Osteoblast (primary cell): Measurements from ENCODE around the gene CORO2B. TPM values are rescaled to one million over a fixed set of nuclear protein-coding genes. Genes with fewer than 3 reads are reported as not detected.

Experiments used
- DNase-seq: peaks from one replicate; pipeline ENCODE4 v3.0.0; 2011; ENCODE audit warnings: low spot score, mixed read lengths; ENCODE audit not compliant: insufficient read length; ENCODE audit errors: missing footprints
- H2AFZ ChIP-seq: 2 replicates; pipeline ENCODE4 v1.6.0; 2011; ENCODE audit warnings: mild to moderate bottlenecking, low read length
- H3K27ac ChIP-seq: 2 replicates; pipeline ENCODE4 v1.5.1; 2011; ENCODE audit warnings: mild to moderate bottlenecking, low read depth, low read length, moderate library complexity
- H3K27me3 ChIP-seq: 2 replicates; pipeline ENCODE4 v1.6.0; 2012; ENCODE audit warnings: mild to moderate bottlenecking, control low read depth, inconsistent platforms, low read length, moderate library complexity; ENCODE audit not compliant: insufficient read depth
- H3K36me3 ChIP-seq: 2 replicates; pipeline ENCODE4 v1.5.1; 2011; ENCODE audit warnings: mild to moderate bottlenecking, low read length, control low read depth, moderate library complexity; ENCODE audit not compliant: insufficient read depth
- H3K4me1 ChIP-seq: 2 replicates; pipeline ENCODE4 v1.5.1; 2011; ENCODE audit warnings: mild to moderate bottlenecking, low read length, control low read depth, moderate library complexity; ENCODE audit not compliant: insufficient read depth
- H3K4me2 ChIP-seq: 2 replicates; pipeline ENCODE4 v1.6.0; 2011; ENCODE audit warnings: mild to moderate bottlenecking, low read length; ENCODE audit not compliant: insufficient read depth
- H3K4me3 ChIP-seq: fragments of 200-600 bp; sonication (generic); 3 replicates; pipeline ENCODE4 v1.5.1; 2012; ENCODE audit warnings: mild to moderate bottlenecking, low read length, inconsistent platforms; ENCODE audit not compliant: insufficient read depth
- H3K79me2 ChIP-seq: 2 replicates; pipeline ENCODE4 v1.6.0; 2012; ENCODE audit warnings: mild to moderate bottlenecking, low read length, control low read depth, inconsistent platforms; ENCODE audit not compliant: insufficient read depth
- H3K9me3 ChIP-seq: 2 replicates; pipeline ENCODE4 v1.5.1; 2011; ENCODE audit warnings: low read depth, low read length, control low read depth
- H4K20me1 ChIP-seq: 2 replicates; pipeline ENCODE4 v1.6.0; 2012; ENCODE audit warnings: mild to moderate bottlenecking, low read length, control low read depth; ENCODE audit not compliant: insufficient read depth
- total RNA-seq: library from RNA; depleted of rRNA; stranded (reverse); fragments of >200 nt; gene quantifications from 2 replicates; pipeline ENCODE4 v1.2.3, GENCODE V29; 2012
- TF ChIP-seq, protein P1 (sequence below): IDR thresholded peaks from 2 replicates; pipeline ENCODE4 v1.5.1; 2011; ENCODE audit warnings: mild to moderate bottlenecking, low read depth, low read length, moderate library complexity; ENCODE audit errors: extremely low read depth

Gene CORO2B
- total RNA-seq, 1 donor: 10.5 TPM

DNA sequence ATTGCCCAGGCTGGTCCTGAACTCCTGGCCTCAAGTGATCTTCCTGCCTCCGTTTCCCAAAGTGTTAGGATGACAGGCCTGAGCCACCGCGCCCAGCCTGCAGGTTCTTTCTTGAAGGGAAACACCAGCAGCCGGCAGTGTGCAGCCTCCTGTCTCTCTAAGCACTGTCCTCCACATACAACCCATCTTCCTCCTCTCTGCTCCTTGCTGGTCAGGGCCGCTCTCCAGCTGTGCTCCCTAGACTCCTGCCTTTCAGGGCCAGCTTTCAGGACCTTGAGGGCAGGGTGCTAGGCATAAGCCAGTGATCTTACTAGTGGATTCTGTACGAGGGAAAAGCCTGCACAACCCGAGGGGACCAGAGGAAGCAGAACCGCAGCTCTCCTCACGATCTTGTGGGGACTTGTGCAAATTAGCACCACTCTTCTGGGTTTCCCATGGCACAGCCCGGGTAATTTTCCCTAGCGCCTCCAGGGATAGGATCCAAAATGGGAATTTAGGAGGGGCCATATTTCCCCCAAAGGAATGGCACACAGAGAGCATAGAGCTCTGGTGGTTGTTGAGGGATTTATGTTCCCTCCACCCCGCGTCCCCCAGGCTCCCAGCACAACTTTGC, 18.2 kb upstream of the CORO2B start:
- Histone ChIP-seq H3K27me3 (no peaks in the 10 kb centered on the region), H3K4me2 (no peak overlapping the region), H3K36me3 (no peaks in the 10 kb centered on the region), H3K4me3 (no peak overlapping the region), H3K4me1 (peaks cover 6% of the 10 kb centered on the region), H4K20me1 (no peaks in the 10 kb centered on the region), H2AFZ (no peak overlapping the region), H3K27ac (no peak overlapping the region), H3K79me2 (no peaks in the 10 kb centered on the region), H3K9me3 (no peaks in the 10 kb centered on the region)
- TF ChIP-seq, protein P1, sequence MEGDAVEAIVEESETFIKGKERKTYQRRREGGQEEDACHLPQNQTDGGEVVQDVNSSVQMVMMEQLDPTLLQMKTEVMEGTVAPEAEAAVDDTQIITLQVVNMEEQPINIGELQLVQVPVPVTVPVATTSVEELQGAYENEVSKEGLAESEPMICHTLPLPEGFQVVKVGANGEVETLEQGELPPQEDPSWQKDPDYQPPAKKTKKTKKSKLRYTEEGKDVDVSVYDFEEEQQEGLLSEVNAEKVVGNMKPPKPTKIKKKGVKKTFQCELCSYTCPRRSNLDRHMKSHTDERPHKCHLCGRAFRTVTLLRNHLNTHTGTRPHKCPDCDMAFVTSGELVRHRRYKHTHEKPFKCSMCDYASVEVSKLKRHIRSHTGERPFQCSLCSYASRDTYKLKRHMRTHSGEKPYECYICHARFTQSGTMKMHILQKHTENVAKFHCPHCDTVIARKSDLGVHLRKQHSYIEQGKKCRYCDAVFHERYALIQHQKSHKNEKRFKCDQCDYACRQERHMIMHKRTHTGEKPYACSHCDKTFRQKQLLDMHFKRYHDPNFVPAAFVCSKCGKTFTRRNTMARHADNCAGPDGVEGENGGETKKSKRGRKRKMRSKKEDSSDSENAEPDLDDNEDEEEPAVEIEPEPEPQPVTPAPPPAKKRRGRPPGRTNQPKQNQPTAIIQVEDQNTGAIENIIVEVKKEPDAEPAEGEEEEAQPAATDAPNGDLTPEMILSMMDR: no peak
- DNase-seq: no peak

DNA sequence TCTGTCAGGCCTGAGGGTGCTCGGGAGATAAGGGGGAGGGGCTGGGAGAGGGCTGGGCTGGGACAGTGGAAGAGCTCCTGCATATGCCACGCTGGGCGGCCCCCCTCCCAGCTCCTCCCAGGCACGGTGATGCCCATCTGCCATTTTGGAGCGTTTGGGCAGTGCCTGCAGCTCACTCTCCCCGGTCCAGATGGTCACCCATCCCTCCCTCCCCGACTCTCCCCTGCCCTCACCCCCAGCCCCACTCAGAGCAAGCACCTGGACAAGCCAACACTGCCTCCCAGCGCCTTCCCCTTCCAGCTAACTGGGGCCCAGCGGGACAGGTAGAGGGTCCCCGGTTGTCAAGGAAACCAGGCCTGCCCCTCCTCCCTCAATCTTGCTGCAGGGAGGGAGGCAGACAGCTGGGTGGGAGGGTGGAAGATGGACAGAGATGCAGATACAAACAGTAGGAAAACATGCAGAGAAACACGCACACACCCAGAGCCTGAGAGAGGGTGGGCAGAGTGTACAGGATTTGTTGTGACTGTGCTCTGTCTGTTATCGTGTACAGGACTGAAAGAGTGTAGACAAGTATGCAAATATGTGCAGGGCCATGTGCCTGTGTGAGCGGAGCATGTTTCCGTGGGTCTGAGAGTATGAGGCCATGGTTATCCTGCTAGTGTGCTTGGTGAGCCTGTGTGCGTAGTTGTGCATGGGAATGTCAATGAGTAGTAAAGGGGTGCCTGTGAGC, 17.5 kb upstream of the CORO2B start:
- Histone ChIP-seq H3K4me2 (no peak overlapping the region), H3K4me3 (no peak overlapping the region), H4K20me1 (no peaks in the 10 kb centered on the region), H3K9me3 (no peaks in the 10 kb centered on the region), H3K36me3 (no peaks in the 10 kb centered on the region), H3K4me1 (peaks cover 6% of the 10 kb centered on the region), H2AFZ (no peak overlapping the region), H3K79me2 (no peaks in the 10 kb centered on the region), H3K27ac (no peak overlapping the region), H3K27me3 (no peaks in the 10 kb centered on the region)
- DNase-seq: no peak
- TF ChIP-seq, protein P1: no peak

DNA sequence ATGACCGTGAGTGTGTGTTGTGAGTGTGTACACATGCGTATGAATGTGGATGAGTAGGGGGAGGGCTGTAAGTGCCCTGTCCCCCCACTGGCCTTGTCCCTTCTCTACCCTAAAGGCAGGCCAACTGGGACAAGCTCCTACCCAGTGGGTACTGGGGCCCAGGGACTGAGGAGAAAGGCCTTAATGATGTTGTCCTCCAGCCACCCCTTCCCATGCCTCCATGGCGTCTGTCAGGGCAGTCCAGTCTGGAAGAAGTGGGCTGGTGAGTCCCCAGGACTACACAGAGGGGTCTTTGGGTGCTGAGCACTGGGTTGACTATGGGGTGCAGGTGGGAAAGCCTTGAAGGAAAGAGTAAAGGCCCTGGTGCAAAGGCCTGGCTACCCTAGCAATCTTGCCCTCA, 16.9 kb upstream of the CORO2B start:
- Histone ChIP-seq H2AFZ (no peak overlapping the region), H3K79me2 (no peaks in the 10 kb centered on the region), H3K4me3 (no peak overlapping the region), H3K4me2 (no peak overlapping the region), H4K20me1 (no peaks in the 10 kb centered on the region), H3K9me3 (no peaks in the 10 kb centered on the region), H3K27me3 (no peaks in the 10 kb centered on the region), H3K27ac (no peak overlapping the region), H3K36me3 (no peaks in the 10 kb centered on the region), H3K4me1 (peaks cover 6% of the 10 kb centered on the region)
- no peak for DNase-seq
- TF ChIP-seq, protein P1: no peak

DNA sequence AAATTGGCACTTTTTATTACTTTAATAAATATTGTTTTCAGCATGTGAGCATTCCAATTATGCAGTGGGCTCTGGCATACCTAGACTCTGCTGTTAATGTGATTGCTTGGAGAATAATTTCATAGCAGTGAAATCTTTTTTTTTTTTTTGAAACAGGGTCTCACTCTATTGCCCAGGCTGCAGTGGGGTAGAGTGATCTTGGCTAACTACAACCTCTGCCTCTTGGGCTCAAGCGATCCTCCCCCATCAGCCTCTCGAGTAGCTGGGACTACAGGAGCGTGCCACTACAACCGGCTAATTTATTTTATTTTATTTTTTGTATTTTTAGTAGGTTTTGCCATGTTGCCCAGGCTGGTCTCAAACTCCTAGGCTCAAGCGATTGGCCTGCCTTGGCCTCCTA, 14.6 kb upstream of the CORO2B start:
- no peak overlapping the region for H2AFZ ChIP-seq
- TF ChIP-seq, protein P1: no peak
- H3K9me3 ChIP-seq: no peaks in the 10 kb centered on the region

More for the DNA sequence above, 14.6 kb upstream of the CORO2B start:
- Histone ChIP-seq H4K20me1 (no peaks in the 10 kb centered on the region), H3K79me2 (no peaks in the 10 kb centered on the region), H3K4me2 (no peak overlapping the region), H3K4me1 (peaks cover 2% of the 10 kb centered on the region), H3K27me3 (peaks cover 3% of the 10 kb centered on the region), H3K36me3 (no peaks in the 10 kb centered on the region), H3K27ac (no peak overlapping the region), H3K4me3 (no peak overlapping the region)
- no peak for DNase-seq
